ENCODE measurements around the gene PATL1.
"Not testable (repeated sequence)": the region's sequence is repeated elsewhere in the genome, so short reads cannot be mapped to it uniquely, and the experiment has no call there.

Gene PATL1

DNA sequence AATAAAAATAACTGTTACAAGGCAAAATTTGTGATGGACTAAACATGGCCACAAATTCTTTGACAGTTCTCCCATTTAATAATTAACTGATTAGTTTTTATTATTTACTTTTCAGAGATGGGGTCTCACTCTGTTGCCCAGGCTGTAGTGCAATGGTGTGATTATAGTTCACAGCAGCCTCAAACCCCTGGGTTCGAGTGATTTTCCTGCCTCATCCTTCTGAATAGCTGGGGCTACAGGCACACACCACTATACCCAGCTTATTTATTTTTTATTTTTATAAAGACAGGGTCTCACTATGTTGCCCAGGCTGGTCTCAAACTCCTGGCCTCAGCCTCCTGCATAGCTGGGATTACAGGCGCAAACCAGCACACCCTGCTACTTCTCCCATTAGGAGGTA is 4.5 kb upstream of the PATL1 start:
- no peak for DNase-seq

DNA sequence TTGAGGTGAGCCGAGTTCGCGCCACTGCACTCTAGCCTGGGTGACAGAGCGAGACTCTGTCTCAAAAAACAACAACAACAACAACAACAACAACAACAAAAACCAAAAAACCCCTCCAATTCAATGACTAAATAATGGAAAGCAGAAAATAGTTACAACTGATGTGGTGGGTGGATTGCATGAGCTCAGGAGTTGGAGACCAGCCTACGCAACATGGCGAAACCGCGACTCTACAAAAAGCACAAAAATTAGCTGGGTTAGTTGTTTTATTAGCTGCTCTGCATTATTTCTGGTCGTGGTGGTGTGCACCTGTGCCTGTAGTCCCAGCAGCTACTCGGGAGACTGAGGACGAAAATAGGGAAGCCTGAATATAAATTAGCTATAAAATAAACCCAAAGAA is 2.6 kb upstream of the PATL1 start:
- DNase-seq = no peak

DNA sequence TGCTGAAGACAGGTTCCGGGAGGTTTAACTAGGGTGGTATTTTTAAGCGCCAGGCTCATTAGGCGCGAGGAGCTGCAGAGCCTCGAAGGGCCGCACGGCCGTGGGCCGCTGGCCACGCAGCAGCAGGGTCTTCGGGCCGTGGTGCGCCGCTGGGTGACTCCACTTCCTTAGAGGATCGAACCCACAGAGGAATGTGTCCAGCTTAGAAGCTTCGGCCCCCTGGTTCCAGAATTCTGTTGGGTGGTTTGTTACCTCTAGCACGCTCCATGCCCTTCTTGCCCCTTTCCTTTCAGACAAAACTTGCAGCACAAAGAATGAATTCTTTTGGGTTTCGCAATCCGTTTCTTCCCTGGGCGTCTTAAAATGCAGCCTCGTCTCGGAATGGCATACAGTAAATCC is 773 bp upstream of the PATL1 start:
- DNase-seq = no peak

DNA sequence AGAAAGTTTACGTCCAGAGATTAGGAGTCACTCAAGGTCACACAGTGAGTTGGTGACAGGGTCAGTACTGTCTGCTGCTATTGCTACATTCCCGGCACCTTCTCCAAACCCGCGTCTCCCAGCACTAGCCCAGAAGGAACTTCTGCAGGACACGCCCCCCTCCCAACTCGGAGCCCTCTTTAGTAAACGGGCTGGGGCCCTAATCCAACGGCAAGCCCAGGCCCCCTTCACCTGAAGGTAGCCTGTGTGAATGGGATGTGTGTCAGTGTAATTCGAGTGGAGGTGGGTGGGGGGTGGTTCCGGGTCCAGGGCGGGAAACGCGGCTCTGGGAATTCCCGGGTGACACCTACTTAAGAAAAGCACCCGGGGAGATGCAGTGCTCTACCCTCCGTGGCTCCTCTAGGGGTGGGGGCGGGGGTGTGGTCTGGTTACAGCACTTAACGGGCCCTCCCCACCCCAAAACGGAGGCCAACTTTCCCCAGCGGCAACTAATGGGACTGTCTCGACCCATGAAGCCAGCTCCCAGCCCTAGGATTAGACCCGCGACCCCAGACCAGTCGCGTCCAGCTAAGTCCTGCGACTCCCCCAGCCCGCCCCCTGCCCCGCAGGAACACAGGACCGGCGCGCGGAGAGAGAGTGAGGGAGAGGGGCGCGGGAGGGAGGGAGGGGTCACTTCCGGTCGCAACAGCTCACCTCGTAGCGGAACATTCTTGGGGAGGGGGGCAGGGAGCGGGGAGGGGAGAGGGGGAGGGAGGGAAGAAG is 468 bp downstream of the PATL1 start:
- DNase-seq = peak; percentile 81

DNA sequence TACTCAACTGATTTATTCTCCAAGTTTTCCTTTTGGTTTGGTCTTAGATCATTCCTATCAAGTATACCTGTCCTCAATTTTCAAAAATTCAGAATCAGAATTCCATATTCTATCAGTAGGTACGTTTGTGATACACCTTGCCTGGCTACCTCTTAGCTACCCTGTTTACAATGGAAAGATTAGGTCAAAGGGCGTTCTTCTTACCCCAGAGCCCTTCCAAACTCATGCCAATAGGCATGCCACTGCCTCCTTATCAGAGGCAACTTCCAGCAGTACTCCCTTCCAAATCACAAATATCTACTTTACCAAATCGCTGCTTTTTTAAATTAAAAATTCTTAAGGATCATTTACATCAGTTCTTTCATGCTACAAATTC is 1.0 kb downstream of the PATL1 start:
- DNase-seq = no peak

DNA sequence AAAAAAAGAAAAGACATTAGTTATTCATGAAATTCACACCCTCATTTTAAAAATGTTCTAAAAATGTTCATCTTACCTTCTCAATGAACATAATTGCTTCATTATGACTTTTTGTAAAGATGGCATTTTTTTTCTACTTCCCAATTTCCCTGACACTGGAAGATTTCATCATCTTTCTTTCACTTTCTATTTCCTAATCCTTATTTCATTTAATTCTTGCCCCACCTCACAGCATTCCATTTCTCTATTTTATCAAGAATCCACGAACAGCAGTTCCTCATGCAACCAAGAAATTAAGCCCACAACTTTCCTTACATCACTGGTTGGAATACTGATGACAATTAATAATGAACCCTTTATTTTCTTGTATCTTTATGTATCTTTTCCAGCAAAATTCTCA is 1.9 kb downstream of the PATL1 start:
- DNase-seq = no peak

DNA sequence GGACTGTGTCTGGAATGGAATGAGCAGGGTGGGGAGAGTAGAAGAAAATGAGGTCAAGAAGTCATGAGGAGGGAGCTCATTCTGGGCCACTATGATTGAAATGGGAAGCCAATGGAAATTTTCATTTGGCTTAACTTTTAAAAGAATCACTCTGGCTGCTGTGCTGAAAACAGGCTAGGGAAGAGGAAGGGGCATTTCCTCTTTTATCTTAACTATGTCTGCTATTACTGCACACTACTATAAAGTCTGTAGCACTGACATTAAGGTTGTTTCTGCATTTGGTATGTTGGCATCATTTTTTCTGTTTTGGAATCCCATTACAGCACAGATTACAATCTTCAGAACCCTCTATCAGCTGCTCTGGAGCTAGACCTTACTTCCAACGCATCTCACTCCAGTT is 8.2 kb downstream of the PATL1 start:
- DNase-seq = no peak

DNA sequence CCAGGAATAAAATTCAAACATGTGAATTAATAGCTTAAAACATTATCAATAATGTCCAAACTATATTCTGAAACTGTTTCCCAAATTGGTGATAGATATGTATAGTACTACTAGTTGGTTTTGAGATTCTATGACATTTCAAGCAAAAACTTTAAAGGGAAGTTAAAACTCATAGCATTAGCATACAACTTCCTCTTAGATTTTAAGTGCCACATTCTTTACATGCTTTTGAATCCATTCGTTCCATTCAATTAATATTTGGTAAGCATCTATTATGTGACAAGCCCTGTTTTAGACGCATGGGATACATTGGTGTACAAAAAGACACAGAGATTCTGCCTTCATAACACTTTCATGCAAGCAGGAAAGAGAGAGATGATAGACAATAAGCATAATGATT is 8.9 kb downstream of the PATL1 start:
- DNase-seq = no peak

DNA sequence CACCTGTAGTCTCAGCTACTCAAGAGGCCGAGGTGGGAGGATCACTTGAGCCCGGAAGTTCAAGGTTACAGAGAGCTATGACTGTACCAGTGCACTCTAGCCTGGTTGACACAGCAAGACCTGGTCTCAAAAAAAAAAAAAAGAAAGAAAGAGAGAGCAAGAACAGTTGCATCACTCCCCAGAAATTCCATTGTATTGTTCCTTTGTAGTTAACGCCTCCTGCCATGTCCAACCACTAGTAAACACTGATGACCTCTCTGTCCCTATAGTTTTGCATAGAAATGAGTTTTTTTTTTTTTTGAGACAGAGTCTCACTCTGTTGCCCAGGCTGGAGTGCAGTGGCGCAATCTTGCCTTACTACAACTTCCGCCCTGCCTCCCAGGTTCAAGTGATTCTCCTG is 10.8 kb downstream of the PATL1 start:
- no peak for DNase-seq

DNA sequence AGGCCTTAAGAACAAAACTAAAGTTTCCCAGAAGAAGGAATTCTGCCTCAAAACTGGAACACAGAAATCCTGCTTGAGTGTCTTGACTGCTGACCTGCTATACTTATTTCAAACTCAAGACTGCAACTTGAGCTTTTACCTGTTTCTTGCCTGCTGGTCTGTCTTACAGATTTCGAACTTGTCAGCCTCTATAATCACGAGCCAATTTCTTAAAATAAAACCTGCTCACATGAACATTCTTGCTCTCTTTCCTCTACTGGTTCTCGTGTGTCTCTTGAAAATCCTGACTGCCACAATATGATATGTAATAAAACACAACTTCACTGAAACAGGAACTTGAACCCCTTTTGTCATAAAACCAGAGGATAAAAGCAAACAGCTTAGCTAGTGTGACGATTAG is 13.9 kb downstream of the PATL1 start:
- no peak for DNase-seq

DNA sequence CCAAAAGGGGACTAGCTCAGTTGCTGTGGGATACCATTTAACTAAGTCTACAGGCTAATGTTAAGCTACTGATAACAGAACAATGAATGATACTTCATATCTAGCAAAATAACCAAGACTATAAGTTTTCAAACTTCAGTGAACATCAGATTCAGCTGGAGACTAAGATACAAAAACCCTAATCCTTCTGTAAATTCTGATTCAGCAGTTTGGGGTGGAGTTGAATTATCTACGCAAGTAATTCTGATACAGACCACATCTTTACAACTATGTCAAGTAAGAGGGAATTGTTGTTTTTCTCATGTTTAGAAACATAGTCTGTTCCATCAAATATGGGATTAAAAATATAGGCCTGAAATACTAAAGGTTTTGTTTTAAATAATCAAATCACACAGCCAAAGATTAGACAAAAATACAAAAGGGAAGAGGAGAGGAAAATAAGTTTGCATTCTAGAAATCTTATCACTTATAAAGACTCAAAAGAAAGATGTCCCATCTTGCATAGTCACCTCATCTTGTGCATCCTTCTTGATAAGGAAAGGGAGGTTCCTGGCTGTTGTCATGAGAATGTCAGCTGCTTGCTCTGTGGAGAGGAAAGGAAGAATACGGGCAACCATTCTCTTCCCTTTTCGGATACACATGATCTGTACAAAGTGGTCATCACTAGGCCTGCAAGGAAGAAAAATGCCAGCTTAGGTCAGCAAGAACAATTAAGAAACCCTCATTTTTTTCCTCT is 21.4 kb downstream of the PATL1 start:
- DNase-seq = no peak

DNA sequence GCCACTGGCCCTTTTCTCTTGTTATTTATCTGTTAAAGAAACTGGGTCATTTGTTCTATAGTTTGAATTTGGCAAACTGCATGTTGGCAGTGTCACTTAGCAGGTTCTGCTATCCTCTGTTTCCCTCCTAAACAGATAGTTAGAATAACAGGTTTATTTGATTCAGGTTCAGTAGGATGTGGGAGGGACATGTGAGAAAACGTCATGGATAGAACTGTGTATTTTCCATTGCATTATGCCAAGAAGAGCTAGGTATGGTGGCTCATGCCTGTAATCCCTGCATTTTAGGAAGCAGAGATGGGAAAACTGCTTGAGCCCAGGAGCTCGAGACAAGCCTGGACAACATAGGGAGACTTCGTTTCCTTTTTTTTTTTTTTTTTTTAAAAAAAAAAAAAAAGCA is 24.3 kb downstream of the PATL1 start:
- no peak for DNase-seq

DNA sequence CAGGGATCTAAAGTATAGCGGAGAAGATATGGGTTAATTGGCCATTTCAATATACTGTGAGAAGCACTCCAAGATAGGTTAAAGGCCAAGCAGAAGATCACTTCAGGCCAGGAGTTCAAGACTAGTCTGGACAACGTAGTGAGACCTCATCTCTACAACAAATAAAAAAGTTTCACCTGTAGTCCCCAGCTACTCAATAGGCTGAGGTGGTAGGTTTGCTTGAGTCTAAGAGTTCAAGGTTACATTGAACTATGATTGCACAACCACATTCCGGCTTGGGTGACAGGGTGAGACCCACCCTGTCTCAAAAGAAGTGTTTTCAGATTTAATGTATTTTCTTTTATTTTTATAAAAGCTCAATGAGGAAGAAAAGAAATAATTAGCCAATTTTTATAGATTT is 25.4 kb downstream of the PATL1 start:
- no peak for DNase-seq

DNA sequence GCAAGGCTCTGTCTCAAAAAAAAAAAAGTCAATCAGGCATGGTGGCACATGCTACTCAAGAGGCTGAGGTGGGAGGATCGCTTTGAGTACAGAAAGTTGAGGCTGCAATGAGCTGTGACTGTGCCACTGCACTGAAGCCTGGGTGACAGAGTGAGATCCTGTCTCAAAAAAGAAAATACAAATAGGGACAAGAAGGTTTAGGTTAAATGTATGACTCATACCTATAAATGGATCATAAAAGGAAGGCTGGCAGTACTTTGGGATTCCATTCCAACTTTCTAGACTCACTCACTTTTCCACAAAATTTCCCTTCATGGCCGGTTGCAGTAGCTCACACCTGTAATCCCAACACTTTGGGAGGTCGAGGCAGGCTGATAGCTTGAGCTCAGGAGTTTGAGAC is 27.7 kb downstream of the PATL1 start:
- no peak for DNase-seq

DNA sequence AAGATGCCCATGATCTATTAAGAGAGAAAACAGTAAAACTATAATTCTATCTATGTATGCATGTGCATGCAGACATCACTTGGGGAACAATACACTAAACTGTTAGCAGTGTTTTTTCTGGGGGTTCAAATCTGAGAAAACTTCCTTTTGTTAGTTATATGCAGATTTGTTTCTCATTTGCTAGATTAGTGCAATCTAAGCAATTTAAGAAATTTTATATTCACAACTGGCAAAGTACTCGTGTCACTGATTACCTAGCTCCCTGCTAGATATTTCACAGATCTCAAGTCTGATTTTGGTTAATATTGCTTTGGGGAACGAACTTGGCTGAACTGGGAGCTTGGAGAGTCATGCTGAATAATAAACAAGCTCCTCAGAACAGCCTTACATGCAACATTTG is 38.3 kb downstream of the PATL1 start:
- no peak for DNase-seq

DNA sequence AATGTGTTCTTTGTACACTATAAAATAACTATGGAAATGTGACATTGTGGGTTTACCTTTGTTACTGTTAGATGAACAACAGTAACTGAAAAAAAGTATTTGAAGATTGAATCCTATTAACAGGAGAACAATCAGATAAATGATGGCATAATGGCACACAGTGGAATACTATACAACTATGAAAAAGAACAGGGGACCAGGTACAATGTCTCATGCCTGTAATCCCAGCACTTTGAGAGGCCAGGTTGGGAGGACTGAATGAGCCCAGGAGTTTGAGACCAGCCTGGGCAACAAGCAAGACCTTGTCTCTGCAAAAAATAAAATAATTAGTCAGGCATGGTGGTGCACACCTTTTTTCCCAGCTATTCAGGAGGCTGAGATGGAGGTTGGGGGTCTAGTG is 38.8 kb downstream of the PATL1 start:
- no peak for DNase-seq

DNA sequence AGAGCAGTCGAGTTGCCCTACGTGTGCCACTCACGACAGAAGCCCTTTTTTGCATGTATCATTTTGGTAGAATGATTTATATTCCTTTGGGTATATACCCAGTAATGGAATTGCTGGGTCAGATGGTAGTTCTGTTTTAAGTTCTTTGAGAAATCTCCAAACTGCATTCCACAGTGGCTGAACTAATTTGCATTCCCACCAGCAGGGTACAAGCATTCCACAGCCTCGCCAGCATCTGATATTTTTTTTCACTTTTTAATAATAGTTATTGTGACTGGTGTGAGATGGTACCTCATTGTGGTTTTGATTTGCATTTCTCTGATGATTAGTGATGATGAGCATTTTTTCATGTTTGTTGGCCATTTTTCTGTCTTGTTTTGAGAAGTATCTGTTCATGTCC is 41.9 kb downstream of the PATL1 start:
- not testable (repeated sequence) for DNase-seq

DNA sequence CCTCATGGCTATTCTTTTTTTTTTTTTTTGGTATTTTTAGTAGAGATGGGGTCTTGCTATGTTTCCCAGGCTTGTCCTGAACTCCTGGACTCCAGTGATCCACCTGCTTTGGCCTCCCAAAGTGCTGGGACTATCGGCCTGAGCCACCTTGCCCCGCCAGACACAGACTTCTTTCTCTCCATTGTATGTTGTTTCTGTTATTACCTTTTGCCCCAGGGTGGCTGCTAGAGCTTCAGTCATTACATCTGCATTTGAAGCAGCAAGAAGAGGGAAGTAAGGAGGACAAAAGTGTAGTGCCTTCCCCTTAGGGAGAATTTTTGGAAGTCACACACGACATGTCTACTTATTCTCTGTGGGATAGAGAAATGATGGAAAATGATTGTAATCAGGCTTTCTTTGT is 43.1 kb downstream of the PATL1 start:
- no peak for DNase-seq

DNA sequence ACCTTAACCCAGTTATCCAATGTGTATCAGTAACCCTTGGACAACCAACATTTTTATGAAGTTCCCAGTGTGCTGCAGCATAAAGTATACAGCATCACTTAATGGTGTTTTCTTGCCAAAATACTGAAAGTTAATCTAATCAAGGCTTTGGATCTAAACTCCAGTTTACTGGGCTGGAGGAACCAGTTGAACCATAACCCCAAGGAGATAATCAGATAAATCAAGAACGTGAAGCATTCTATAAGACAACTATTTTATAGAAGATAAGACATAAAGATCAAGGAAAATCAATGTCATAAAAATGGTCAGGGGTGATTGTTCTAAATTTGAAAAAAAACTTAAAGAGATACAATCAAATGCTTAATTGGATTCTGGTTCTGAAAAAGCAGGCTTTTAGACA is 51.0 kb downstream of the PATL1 start:
- no peak for DNase-seq

DNA sequence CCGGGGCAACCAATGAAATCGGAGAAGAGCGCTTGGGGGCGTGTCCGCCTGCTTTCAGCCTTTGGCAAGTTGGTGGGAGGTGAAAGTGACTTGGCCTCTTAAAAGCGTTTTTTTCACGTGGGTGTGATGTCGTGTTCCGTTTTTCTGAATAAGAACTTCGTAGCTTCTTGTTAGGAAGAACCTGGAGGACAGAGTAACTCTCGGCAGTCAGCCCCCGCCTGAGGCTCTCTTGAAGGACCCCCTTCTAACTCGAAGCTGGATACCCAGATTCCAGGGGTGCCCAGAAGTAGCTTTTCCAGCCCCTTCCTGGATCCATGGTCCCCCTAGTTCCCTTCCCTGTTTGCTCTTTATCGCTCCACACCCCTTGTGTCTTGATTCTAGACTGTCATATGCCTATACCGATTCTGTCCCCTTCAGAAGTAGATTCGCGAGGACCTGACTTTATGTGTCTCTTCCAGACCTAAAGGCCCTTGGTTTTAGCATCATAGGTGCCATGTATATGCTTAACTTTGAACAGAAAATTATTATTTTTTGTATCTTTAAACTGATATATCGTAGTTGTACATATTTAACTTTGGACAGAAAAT is 52.3 kb downstream of the PATL1 start:
- DNase-seq = no peak

DNA sequence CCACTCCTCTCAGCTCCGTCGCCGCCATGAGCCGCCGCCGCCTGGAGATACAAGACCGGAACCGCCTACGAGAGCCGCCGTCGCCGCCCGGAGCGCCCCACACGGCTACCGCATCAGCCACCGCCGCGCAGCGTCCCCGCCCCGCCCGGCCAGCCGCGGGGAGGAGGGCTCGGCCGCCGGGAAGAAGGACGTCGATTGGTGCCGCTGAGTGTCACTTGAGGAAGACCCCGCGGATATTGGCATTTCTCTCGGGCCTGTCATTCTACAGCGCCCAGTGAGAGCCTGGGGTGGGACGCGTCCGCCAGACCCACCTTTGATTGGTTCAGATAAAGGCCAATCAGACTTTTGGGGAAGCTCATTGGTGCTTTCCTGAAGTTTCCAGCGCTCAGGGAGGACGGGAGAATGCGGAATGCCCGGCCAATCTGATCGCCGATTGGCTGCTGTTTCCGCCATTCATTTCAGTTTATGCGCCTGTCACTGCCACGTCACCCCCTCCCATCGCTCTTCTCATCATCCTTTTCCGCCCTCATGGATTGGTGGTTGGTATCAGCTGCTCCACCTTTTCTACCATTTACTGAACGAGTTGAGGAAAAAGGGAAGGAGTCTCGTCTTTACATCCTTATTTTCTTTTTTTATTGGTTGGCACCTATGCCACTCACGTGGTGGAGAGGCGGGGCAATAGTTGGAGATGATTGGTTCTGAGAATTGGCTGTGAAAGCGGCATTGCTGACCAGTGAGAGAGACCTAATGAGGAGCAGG is 53.0 kb downstream of the PATL1 start, which contains the start of gene OSBP:
Gene OSBP, minus strand, starts transcription at position 138 of the 759 bp plus-strand sequence. Its CDS starts 110 bp downstream, at position 28.
- peak; percentile 99 for DNase-seq

DNA sequence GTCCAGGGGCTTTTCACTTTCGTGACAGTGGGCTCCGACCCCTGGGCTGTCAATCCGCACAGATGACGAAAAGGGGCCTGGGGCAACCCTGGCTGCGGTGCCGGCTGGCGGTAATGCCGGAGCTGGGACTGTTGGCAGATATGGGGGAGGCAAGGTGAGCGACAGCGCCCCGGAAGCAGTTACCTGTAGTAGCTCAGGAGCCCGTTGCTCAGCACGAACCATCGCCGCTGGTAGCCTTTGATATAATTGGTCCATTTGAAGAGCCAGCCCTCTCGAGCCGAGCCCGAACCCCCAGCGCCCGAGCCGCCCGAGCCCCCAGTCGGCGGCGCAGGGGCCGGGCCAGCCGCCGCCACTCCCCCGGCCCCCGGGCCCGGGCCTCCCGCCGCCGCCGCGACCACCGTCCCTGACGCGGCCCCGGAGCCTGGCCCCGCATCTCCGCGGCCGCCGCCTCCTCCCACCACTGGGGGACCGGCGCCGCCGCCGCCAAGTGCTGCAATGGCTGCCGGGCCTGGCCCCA is 53.7 kb downstream of the PATL1 start:
- DNase-seq = peak; percentile 67

All from stimulated activated naive CD4-positive, alpha-beta T cell treated with Interleukin-2 at 50 U/mL for 16 hours (primary cell).